GM18951 (cell line): ENCODE data around the gene FLNA.

Experiments
- POLR2A ChIP-seq: IDR thresholded peaks from 4 replicates; pipeline ENCODE4 v1.6.1; 2011; ENCODE audit warnings: mild to moderate bottlenecking; ENCODE audit not compliant: insufficient read length, insufficient read depth; ENCODE audit errors: extremely low read depth
- in situ Hi-C: fragments of 300-500 bp; cut with MboI; formaldehyde crosslinking; loops from one replicate; pipeline ENCODE4 v1.12.0; 2022; ENCODE audit warnings: low sequenced_read_pairs, mixed read lengths, inconsistent platforms; ENCODE audit not compliant: unreplicated experiment

Gene FLNA

DNA sequence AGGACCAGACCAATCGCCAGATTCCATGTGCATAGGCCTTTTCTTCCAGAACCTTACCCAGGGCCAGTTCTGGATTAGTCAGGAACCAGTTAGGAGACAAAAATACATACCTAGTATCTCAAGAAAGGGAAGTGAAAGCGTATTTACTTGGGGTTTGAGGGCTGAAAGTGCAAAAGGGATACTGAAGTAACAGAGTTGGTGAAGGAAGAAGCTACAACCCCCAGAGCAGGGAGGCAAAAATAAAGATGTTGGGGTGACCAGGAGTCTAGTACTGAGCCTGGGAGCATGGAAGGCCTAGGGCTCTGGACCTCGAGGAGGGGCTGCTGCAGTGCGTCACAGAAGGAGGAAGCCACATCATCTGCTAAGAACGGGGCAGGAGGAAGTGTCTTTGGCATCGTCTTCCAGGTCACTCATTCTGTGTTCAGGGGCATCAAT, 40.6 kb downstream of the FLNA start:
- in situ Hi-C loops = loop anchor here (10.0 kb wide), 1 partner anchor 61 kb away; the partner anchor contains the start of gene RPL10
- TF ChIP-seq POLR2A = no peak

DNA sequence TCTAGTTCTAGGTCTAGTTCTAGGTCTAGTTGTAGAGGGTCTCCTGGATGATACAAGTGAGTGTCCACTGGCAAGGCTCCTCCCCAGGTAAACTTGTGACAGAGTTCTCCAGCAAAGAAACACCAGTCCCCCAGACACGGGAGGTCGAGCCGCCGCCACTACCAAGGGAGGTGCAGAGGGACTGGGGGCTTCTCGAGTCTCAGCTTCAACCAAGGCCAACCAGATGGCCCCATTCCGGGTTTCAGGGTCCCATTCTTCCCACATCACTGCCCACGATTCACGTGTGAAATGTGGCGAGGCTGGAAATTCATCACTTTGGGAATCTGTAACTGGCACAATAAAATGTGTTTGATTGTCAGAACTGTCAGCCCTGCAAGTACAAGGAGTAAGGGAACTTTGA, 41.3 kb downstream of the FLNA start:
- in situ Hi-C loops = loop anchor here (10.0 kb wide), 1 partner anchor 62 kb away; the partner anchor contains the start of gene RPL10
- no peak for TF ChIP-seq POLR2A

DNA sequence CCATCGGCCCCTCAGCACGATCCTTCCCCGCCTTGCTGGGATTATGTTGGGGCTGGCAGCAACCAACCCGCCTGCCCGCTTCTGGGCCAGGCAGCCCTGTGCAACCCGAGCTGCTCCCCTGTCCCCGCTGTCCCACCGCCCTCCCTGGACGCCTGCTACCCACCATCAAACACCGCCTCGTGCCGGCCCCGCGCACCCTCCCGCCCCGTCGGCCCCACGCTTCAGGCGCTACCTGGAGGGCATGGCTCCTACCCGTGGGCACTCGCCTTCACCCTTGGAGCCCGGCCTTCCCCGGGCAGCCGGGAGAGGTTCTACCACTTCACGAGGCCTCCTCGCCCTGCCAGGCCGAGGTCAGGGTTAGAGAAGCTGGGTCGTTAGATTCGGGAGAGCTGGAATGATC, 41.9 kb downstream of the FLNA start:
- in situ Hi-C loops = loop anchor here (10.0 kb wide), 1 partner anchor 62 kb away; the partner anchor contains the start of gene RPL10
- no peak for TF ChIP-seq POLR2A

DNA sequence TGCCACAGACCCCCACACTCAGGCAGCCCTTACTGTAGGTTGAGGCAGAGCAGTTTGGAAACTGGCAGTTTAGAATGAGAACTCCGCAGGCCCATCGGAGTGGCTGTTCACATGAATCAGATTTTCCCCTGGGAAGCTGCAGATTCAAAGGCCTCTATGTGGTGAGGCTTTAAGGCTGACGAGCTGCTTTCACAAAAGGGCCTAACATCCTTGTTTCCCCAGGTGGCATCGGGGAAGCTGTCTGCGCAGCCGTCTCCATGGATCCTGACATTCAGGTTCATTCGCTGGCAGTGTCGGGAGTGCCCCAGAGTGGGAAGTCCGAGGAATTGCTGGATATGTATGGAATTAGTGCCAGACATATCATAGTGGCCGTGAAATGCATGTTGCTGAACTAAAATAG, 45.1 kb downstream of the FLNA start:
- no peak for TF ChIP-seq POLR2A
- in situ Hi-C loops = no loop called here

DNA sequence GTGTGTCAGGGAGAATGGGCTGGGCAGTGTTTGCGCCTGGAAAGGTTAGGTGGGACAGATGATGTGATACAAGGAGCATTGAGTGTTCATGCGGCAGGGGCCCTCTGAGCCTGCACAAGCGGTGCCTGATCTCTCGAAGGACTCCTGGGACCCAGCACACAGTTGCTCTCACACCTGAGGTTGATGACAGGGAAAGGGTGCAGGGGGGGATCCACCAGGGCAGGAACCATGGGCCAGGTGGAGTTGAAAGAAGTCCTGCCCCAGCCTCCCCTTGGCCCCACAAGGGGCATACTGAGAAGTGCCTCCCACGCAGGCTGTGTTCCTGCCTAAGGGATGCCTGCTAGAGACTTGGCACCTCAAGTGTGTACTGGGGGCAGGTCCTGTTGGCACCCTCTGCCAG, 45.8 kb downstream of the FLNA start:
- in situ Hi-C loops = no loop called here
- TF ChIP-seq POLR2A = no peak

DNA sequence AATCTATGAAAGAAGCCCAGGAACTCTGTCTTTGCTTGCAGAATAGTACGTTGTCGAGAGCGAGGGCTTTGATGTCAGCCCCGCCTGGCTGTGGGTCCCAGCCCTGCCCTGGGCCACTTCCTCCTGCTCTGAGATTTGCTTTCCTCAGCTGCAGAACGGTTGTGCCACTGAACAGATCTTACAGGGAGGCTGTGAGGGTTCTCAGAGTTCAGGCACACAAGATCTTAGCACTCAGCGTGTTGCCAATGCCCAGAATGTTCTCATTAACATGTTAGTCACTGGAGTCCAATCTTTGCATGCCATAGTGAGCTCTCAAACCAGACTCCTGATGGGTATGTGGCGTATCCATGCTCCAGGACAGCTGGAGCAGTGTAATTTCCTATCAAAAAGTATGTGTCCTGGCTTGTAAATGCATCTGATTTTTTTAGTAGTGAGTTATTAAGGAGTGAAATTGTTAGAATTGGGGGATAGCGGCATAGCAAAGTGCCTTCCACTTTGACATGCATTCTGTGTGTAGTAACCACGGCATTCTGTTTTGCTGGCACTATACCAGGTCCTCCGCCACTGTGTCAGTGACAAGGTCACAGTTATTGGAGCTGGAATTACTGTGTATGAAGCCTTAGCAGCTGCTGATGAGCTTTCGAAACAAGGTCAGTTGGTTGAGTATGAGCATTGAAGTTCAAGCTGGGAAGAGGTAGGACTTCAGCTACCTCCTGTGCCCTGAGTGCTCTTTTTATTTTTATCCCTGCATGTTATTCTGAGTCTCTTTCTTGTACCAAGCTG, 47.2 kb downstream of the FLNA start:
- in situ Hi-C loops = no loop called here

DNA sequence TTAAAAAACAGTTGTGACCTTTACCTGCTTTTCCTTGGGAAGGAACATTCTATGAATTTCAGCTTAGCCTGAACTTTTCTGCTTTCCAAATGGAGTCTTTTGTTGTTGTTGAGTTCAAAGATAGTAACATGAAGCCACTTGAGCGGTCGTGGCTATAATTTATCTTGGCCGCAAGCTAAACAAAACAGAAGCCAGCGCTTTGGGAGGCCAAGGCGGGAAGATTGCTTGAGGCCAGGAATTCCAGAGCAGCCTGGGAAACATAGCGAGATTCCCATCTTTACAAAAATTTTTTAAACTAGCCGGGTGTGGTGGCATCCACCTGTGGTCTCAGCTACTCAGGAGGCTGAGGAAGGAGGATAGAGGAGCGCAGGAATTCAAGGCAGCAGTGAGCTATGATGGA, 48.9 kb downstream of the FLNA start:
- in situ Hi-C loops = no loop called here
- no peak for TF ChIP-seq POLR2A

More for the DNA sequence above, 47.2 kb downstream of the FLNA start:
- TF ChIP-seq POLR2A = no peak

DNA sequence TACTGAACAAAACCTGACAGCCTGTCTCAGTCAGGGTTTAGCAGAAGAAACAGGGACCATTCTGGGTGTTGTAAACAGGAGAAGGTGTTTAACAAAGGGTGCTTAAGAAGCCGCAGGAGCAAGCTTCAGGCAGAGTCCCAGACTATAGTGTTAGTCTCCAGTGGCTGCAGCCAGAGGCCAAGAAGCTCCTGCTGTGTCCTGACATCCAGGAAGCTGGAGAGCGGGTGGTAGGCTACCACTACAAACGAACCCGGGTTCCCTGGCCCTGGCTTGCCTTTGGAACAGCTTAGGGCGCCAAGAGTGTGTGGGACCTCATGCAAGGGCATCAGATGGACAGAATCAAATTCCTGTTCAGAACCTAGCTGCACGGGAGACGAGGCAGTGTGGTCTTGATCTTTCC, 50.9 kb downstream of the FLNA start:
- in situ Hi-C loops = no loop called here
- no peak for TF ChIP-seq POLR2A

DNA sequence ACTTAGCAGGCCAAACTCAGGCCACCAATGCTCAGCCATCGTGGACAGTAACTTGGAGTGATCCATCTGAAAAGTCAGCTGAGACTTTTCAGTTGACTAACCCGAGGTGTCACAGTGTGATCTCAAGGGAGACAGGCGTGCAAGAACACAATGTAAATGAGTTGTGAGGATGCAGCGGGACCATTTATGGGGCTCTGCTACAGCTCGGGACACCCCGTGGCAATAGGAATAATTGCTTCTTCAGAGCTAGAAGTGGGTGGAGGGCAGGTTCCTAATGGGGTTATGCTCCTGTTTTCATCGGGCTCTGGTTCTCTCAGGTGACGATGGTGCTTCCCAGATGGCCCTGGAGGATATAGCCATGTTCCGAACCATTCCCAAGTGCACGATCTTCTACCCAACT, 51.5 kb downstream of the FLNA start:
- in situ Hi-C loops = no loop called here
- no peak for TF ChIP-seq POLR2A

DNA sequence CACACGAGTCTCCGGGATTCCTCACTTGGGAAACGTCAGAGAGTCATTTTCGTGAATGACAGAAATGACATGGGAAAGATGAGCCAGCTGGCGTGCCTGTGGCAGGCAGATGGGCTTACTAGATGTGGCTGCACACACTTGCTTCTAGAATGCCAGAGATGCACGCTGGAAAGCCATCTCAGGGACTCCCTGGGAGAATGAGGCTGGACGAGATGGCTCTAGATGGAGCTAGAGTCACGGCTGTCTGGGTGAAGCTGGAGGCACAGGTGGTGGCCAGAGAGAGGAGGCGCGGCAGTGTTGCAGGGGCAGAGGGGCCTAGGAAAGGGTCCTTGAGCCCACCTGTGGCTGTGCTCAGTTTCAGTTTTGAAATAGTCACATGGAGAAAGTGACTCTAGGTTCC, 52.8 kb downstream of the FLNA start:
- in situ Hi-C loops = no loop called here
- TF ChIP-seq POLR2A = no peak

DNA sequence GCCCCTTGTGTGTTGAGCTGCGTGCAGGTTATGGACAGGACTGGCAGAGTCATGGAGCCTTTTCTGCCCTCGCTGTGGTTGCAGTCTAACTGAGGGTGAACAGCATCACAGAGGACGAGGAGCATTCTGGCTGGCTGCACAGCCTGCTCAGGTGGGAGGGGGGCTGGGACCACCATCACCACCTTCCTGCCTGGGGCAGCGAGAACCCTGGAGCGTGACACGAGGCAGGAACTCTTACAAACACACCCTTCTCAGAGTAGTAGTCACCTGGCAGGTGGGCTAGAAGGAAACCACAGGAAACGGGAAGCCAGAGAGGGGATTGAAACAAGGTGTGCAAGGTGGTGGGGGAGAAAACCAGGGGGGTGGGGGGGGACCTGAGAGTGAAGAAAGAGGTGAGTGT, 53.3 kb downstream of the FLNA start:
- no peak for TF ChIP-seq POLR2A
- in situ Hi-C loops = no loop called here

DNA sequence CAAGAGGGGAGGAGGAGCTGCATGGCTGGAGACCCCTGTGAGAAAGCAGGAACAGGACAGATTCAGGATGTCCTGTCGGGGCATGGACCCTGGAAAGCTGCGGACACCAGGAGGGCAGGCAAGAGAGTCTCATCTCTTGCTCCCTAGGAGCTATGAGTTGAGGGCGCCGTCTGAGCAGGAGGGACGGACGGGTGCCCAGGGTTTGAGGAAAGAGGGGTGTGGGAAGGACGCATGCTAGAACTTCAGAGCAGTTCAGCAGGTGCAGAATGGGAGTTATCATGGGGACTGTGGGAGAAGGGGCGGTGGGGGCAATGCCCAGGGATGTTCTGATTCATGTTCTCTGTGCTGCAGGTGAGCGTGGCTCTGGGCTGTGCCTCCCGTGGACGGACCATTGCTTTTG, 54.0 kb downstream of the FLNA start:
- in situ Hi-C loops = no loop called here

DNA sequence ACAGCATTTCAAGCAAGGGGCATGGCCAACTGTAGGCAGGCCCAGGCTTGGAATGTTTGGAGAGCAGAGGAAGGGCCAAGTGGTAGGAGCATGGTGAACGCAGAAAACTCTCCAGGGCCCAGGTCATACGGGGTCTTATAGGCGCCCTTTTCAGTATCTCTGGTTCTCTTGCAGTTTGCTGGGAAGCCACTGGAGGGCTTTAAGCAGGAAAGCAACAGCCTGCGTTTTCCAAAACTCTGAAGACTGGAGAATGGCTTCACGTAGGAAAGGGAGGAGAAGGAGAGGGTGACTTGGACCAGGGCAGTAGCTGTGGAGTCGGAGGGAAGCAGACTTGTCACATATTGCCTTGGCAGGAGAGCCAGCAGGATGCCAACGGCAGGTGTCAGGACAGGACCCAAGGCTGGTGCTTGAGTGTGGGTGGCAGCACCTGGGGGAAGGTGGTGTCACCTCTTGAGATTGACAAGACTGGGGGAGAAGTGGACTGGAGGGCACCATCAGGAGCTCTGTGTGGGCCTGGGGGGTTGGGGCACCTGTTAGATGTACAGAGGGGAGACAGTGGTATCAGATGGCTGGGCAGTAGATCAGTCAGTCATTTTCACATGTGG, 56.9 kb downstream of the FLNA start:
- TF ChIP-seq POLR2A = no peak
- in situ Hi-C loops = no loop called here

More for the DNA sequence above, 54.0 kb downstream of the FLNA start:
- TF ChIP-seq POLR2A = no peak

DNA sequence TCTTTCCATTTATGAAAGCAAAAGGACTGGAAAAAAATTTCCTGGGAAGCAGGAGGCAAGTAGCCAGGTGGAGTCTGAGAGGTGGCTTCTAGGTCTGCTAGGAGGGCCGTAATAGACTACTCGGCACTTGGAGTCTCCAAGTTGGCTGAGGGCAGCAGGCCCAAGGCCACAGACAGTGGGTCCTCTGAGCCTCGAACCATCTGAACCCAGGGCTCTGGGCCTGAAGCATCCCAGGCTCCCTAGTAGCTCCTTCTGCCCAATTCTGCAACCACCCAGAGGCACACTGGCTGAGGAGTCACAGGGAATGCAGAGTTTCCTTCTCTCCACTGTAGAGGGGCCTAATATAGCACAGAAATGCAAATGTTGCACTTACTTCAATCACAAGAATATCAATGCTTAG, 59.0 kb downstream of the FLNA start:
- in situ Hi-C loops = no loop called here
- TF ChIP-seq POLR2A = no peak
